HG03135 (cell line): ENCODE measurements around the gene KLK11.

Experiments
- ATAC-seq: cut with Tn5 transposase; IDR thresholded peaks from one replicate; pipeline ENCODE4 v1.9.1; 2021; ENCODE audit warnings: mild to moderate bottlenecking, moderate library complexity; ENCODE audit not compliant: unreplicated experiment

The KLK11 gene

DNA sequence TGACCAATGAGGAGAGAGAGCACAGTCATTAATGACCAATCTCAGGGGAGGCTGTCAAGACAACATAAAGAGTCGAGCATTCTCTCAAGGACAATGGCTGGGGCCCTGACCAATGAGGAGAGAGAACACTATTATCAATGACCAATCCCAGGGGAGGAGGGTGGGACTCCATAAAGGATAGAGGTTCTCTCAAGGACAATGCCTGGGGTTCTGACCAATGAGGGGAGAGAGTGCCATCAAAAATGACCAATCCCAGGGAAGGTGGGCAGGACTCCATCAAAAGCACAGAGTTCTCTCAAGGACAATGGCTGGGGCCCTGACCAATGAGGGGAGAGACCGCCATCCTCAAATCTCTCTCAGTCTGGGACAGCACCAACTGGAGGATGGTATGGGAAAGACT is 3.3 kb upstream of the KLK11 start:
- ATAC-seq = no peak

DNA sequence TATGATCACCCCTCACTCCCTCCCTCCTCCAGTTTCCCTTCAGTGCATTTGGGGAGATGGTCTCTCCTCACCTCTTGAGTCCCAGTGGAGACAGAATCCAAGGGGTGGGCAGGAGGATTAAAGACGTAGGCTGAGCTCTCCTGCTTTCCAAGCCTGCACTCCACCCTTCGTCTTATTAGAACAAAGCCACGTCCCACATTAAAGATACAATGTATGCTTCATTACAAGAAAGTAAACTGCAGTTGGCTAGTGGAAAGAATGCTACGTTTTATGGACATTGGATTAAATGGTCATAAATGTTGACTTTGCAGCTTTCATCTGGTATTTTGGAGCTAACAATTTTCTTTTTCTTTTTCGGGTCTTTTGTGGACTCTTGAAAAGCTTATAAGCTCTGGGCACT is 1.5 kb upstream of the KLK11 start:
- no peak for ATAC-seq

DNA sequence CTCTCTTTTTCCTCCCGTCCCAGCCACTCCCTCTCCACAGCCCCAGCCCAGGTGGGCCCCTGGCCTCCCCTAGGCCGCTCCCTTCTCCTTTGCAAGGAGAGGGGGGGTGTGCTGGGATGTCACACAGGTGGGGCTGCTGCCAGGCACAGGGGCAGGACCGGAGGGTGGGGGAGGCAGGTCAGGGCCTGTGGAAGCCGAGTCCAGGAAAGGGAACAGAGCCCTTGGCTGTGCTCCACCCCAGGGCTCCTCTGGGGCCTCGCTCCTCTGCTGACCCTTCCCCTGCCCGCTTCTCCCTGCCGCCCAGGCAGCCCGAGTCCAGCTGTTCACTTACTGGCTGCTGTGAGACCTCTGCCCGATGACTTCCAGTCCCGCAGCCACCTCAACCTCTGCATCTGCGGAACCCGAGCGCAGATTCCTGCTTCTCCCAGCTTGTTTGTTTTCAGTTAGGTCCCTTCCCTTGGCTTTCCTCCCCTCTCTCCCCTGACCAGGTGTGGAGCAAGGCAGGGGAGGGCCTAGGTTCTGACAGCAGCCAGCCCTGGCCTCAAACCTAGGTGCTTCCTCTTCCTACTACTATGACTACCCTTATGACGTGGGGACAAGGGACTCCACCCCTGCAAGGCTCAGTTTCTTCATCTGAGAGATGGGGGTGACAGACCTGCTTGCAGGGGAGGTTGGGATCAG is 850 bp upstream of the KLK11 start:
- ATAC-seq = no peak

DNA sequence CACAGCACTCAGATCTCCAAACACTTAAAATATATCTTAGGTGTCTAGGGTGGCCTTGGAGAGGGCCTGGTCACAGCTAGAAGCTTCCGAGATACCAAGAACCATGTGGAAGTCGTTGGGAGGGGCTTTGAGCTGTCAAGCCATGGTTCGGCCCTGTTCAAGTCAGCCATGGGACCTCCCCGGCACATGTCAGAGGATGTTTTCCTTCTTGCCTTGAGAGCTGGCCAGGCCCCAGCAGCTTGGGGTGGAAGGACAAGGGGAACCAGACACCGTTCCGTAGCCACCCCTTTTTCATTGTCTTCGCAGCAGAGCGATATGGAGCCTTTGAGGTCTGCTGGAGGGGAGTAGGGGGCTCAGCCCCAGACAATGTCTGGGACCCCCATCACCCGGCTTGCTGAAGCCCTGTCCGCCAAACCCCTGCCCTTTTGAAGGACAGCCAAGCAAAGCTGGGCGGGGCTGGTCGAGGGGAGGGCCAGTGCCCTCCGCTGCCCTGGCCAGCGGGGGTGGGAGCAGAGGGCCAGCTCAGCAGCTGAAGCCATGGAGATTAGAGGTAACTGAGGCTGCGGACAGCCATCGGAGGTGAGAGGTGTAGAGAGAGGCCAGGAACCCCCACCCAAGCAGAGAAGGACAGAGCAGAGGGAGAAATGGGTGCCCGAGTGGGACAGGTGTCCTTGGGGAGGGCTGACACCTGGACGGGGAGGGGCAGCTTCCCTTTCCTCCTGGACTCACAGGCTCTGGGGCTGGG is 435 bp downstream of the KLK11 start:
- no peak for ATAC-seq

DNA sequence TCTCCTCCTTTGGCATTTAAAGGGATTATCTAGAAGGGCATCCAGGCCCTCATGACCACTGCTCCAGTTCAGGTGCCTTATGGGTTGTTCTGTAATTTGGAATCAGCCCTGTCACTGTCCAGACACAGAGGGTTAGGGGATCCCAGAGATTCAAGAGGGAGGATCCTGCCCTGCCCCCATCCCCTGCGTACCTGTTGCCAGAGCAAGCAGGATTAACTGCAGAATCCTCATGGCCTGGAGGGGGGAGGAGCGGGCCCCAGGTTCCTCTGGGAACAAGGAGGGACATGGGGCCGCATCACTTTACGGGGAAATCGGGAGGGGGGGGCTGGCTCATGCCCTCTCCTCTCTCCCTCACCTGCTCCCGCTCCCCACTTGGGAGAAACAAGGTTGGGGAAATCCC is 1.0 kb downstream of the KLK11 start:
- ATAC-seq = no peak

DNA sequence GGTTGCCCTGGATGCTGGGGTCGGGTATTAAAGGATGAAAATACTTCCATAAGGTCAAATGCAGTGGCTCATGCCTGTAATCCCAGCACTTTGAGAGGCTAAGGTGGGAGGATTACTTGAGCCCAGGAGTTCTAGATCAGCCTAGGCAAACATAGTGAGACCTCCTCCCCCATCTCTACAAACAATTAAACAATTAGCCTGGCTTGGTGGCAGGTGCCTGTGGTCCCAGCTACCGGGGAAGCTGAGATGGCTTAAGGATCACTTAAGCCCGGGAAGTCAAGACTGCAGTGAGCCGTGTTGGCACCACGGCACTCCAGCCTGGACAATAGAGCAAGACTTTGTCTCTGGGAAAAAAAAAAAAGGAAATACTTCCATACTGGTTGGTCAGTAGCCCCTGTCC is 1.5 kb downstream of the KLK11 start:
- ATAC-seq = no peak

DNA sequence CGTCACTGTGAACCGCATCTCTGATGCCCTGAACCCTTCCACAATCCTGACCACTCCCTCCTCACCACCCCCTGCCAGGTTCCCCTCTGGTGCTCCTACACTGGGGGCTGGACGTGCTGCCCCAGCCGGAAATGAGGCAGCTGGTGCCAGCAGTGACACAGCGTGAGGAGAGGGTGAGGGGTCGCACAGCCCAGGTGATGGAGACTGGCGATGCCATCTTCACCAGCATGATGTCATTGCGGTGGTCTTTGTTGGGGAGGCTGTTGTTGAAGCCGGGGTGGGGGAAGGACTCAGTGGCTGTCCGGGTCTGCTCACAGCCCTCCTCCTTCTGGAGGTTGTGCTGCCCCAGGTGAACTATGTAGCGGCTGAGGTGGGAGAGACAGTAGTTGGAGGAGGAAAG is 2.5 kb downstream of the KLK11 start:
- no peak for ATAC-seq

DNA sequence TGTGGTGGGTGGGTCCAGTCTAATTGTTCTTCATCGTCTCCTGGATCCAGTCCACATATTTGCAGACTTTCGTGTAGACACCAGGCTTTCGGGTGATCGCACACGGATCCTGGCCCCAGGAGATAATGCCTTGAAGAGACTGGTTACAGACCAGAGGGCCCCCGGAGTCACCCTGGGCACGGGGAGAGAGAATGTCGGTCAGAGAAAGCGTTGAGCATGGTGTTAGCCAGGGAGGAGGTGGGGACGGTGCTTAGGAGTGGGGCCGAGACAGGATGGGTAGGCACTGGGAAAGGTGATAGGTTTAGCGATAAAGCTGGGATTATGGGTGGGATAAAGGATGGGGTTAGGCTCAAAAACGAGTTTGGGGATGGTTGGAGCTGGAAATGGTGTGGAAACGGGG is 3.9 kb downstream of the KLK11 start:
- ATAC-seq = no peak

DNA sequence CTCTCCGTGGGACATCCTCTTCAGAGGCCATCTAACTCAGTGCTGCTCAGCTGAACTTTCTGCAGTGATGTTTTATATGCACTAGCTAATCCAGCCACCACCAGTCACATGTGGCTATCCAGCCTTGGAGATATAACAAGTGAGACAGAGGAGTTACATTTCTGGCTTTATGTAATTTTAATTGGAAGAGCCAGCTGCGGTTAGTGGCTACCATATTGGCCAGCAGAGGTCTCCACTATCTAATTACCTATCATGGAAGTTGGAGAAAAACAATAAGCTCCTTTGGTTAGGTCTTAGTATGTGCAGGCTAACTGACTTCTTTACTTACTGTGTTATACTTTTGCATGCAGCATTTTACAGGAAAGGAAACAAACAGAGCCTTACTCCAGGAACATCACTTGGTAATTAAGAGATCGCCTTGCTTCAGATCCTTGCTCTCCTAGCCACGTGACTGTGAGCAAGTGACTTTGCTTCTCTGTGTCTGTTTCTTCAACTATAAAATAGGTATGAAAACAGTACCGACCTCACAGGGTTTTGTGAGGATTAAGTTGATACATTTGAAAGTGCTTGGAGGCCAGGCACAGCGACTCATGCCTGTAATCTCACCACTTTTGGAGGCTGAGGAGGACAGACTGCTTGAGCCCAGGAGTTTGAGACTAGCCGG is 5.3 kb downstream of the KLK11 start:
- no peak for ATAC-seq

DNA sequence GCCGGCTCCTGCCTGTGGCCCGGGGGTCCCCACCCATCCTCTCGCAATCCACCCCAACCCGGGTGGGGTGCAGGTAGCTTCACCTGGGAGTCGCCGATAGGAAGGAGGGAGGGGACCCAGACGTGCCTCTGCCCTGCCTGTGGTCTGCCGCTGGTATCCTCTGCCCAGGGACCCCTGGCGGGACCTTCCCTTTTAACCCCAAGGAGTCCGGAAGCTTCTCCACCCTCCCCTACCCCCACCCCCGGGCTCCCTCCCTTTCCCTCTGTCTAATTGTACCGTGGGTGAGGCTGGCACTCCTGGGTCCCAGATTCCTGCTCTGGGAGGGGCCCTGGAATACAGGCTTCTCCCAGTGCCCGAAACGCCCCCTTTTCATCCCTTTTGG is 6.9 kb downstream of the KLK11 start, which contains the start of gene KLK10:
Gene KLK10 (minus strand): TSS at position 166 of the 382 bp plus-strand sequence. CDS start 579 bp downstream, outside the sequence.
- ATAC-seq = no peak

DNA sequence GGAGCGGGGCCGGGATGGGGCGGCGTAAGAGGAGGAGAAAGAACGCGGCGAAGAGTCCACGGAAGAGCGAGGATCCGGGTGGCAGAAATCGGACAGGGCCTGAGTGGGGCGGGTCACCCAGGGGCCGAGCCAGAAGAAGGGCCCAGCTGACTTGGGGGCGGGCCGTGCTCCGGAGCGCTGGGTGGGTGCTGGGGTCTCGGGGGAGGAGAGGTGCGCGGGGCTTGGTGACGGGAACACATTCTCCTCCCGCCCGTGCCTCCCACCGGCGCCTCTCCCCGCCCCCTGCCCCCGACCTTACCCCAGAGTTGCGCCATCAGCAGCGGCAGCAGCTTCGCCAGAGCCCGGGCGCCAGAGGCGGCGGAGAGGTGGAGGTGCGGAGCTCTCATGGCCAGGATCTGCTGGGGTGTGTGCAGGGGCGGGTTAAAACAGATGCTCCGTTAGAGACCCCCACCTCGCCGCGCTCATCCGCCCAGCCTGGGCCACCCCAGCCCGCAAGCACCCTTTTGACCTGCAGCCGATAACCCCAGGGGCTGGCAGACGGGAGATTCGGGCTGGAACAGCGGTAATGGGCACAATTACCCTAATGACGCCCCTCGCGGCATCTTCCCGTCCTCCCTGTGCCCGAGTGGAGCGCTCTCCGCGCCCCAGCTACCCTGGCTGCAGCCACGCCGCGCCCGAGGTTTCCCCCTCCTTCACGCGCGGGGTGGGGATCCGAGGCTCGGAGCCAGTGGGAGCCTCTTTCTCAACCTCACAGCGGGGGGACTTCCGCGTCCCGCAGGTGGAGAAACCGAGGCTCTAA is 7.5 kb downstream of the KLK11 start:
- no peak for ATAC-seq

DNA sequence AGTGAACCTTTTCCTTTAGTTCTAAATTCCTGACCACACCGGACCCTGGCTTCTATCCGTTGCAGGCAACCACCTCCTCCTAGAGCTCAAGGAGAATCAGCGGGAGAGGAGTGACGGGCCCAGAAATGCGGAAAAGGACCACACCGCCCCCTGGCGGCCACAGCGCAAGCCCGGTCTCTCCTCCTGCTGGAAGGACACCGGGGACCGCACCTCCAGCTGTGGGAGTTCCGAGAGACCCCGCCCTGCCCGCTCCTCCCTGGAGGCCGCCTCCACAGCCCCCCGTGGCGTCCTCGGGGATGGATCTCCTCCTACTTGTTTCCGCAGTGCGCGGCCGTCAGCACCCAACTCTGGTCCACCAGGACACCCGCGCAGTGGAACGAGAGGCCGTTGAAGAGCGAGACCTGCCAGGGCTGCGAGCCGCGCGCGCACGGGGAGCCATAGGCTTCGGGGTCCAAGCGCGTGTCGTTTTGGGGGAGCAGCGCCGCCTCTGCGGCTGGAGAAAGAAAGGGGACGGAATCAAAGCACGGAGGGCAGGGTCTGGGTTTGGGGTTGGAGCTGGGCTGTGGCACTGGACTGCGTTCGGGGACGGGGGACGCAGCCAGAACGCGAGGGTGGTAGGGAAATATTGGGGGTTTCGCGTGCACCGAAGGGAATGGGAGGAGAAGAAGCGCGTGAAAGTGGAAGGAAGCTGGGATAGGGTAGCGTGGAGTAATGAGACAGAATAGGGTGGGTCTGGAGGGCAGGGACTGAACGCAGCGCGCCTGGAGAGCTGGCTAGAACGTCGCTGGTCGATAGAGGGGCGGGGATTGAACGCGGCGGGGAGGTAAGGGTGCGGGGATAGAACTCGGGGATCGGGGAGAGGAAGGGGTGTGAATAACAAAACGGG is 9.4 kb downstream of the KLK11 start:
- no peak for ATAC-seq

DNA sequence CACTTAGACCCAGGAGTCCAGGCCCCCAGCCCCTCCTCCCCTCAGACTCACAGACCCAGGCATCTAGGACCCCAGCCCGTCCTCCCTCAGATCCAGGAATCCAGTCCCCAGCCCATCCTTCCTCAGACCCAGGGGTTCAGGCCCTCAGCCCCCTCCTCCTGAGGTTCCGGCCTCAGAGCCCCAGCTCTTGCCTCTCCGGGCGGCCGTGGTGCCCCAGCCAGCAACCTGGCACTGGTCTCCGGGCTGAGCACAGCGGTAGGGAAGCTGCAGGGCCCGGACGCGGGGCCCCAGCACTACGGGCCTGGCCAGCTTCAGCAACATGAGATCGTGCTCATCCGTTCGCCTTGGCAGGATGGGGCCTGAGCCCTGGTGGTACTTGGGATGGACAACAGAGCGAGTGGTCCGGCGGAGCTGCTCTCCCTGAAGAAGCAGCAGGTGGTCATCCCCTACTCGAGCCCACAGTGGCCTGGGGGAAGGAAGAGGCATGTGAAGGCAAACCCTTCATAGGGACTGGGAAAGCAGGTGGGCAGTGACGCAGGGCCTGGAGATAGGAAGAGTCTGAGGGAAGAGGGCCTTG is 10.6 kb downstream of the KLK11 start:
- no peak for ATAC-seq

DNA sequence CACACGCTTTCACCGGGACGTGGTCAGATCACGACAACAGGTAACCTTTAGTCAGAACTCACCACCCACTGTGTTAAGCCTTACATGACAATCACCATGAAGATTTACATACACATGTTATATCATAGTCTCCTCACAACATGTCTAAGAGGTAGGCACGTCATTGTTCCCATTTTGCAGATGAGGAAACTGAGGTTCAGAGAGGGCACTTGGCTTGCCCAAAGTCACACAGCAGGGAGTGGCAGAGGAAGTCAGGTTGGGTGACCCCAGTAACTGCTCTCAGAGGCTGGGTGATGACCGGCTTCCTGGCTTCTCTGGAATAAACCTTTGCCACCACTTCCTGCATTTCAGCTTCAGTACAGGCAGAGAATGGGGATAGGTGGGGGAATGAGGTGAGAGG is 12.2 kb downstream of the KLK11 start:
- no peak for ATAC-seq

DNA sequence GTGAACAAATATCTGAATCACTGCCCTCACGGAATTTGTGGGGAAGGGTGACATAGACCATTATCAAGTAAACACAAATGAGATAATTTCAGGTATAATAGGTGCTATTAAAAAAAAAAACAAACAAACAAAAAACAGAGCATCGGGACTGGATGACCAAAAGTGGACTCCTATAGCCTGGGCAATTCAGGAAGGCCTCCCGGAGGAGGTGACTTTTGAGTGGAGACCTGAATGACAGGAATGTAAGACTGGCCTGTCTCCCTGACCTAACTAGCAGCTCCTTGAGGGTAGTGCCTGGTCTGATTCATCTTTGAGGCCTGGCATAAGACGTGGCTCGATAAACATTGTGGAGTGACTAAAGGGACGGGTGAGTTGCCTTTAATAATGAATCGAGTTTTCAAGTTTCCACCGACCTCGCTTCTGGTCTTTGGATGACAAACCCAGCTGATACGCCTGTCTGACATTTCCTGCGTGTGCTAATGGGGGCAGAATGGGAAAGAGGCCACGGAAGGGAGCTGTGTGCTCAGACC is 13.7 kb downstream of the KLK11 start:
- no peak for ATAC-seq

DNA sequence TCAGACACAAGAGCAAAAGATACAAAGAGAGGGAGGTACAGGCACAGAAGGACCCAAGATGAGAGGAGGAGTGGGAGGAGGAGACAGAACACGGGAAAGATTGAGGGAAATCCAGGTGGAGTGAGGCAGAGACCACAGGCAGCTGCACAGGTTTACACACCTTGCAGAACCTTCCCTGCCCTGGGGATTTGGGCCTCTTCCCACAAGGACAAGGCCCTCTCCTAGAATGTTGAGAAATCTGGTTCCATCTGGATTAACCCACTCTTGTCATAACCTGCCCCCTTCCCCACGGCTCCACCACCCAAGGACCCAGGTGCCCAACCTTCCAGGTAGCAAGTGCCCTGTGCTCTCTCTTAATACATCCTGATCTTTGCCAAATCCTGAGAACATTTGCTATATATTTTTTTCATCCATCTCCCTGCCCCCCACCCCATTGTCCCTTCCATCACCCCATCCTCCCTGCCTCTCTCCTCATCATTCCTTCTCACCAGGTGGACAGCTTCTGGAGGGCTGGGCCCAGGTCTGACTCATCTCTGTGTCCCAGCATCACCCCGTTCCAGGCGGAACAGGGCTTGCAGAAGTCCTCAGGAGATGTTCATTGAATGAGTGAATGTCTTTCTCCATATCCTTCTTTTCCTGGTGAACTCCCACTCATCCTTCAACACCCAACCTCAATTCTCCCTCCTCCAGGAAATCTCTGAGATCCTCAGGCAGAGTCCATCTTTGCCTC is 16.2 kb downstream of the KLK11 start:
- ATAC-seq = no peak

DNA sequence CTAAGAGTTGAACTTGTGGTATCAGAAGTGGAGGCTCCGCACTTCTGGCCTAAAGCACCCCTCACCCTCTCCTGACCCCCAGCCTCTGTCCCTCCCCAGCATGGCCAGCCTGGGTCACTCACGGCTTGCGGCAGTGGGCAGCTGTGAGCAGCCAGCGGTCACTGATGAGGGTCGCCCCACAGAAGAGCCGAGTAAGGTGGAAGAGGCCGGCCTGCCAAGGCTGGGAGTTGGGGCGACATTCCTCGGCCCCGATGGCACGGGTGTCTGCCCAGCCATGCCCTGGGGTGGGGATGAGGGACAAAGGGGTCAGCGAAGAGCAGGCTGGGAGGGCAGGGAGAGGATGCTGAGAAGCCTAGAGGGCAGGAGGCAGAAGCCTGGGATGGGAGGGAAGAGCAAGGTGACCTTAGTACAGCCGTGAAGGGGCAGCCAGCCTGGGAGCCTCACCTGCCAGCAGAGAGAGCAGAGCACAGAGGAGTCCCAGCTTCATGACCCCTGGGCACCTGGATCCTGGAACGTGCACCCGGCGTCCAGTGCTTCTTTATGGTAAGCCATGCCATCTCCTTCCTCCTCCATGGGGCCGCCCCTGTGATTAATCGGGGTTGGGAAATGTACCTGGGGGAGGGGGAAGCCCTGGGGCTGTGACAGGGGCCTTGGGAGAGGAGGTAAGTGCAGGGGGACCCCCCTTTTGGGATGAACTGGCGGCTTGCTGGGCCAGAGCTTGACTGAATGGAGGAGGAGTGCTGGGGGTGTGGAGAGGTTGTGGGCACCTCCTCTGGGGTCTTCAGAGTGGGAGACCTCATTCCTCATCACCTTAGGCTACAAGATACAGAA is 17.1 kb downstream of the KLK11 start:
- no peak for ATAC-seq

DNA sequence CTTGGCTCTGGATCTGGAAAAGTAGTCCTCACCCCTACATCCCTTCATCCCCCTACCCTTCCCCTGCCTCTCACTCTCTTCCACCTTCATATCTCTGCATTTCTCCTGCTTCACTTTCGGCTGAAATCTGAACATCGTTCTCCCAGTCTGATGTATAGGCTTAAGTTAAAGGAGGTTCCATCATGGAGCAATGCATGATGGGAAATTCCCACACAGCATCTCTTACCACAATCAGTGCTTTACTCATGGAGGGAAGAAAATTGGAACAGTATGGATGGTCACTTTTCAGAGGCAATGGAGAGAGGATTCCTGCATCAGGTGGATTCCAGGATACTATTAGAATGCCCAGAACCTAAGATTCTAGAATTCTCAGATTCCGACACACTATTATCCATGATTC is 18.9 kb downstream of the KLK11 start:
- ATAC-seq = no peak
